ENCODE results near the gene MID1.

GRCh38 chrX:10570601-10571000 lies 49.8 kb downstream of the MID1 start:
- TF ChIP-seq CTCF (IDR thresholded peaks at IDR 0.05; ENCODE audit: insufficient read depth, low read length, poor library complexity, severe bottlenecking) (no peak), EZH2phosphoT487 (conservative IDR thresholded peaks at IDR 0.05; ENCODE audit: low read length) (no peak)

All from SU-DHL-6 (cell line).